ENCODE results near the gene POU3F2.
A peak's percentile ranks its signal among the peaks of the same experiment; 100 is the strongest.

The POU3F2 gene

GRCh38 chr6:98834060-98835031 is at the start of gene POU3F2:
TSS of gene POU3F2 (plus strand) at chr6:98834574. CDS start at chr6:98834874, 300 bp downstream.
- no peak within 1 kb of the TSS for H3K27ac ChIP-seq
- DNase-seq (ENCODE audit: low read depth, low spot score), result peak; percentile 5

GRCh38 chr6:98787435-98787834 is 46.9 kb upstream of the POU3F2 start:
- DNase-seq (ENCODE audit: low read depth, low spot score), result no peak
- H3K27ac ChIP-seq, result no peak overlapping the region

DNA sequence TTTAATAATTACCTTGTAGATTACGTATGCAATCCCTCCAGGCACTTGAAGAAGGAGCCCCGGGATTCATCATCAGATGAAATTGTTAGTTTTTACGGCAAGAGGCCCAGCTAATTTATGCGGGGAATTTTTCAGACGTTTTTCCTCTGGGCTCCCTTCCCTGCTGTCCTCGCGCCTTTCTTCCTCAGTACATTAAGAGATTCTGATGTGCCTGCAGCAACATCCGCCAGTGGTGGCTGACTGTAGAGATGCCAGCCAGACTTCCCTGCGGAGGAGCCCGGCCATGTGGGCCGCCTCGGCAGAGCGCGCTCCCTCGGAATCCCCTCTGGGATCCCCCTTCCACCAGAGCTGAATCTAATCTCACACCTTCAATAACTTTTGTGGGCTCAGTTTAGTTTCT is 46.4 kb upstream of the POU3F2 start:
- no peak for DNase-seq (ENCODE audit: low read depth, low spot score)
- H3K27ac ChIP-seq, result no peak overlapping the region

GRCh38 chr6:98794307-98794842 is 40.0 kb upstream of the POU3F2 start:
- DNase-seq (ENCODE audit: low read depth, low spot score), result no peak
- H3K27ac ChIP-seq, result no peak overlapping the region

DNA sequence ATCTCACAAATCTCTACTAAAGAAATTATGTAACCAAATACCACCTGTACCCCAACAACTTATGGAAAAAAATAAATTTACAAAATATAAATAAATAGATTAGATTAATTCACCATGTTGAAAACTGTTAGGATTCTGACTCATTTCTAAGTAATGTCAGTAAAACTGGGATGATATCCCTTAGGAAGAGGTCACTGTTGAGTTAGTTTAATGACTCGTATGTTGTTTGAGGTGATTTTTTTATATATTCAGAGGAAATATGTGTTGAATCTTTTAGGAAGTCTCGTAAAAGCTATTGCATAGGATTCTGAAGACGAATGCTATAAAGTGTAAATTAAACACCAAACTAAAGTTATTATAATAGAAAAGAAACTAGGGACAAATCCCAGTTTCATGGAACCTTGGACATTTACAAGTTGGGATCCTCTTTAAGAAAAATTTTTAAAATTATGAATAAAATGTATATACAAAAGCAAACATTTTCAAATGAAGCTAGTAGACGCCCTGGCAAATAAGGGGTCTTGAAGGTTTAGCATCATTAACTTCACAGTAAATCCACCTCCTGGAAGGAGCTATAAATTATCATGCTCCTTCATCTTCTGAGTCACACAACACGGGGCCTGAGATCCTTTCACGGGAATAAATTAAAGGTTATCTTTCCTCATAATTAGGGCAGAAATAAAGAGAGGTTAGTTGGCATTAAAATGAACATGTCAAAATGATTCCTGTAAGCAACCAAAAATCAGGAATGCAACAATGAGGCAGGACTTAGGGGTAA is 37.0 kb upstream of the POU3F2 start:
- DNase-seq (ENCODE audit: low read depth, low spot score), result no peak
- H3K27ac ChIP-seq, result no peak overlapping the region

GRCh38 chr6:98800866-98801265 is 33.5 kb upstream of the POU3F2 start:
- no peak for DNase-seq (ENCODE audit: low read depth, low spot score)
- H3K27ac ChIP-seq, result no peak overlapping the region

DNA sequence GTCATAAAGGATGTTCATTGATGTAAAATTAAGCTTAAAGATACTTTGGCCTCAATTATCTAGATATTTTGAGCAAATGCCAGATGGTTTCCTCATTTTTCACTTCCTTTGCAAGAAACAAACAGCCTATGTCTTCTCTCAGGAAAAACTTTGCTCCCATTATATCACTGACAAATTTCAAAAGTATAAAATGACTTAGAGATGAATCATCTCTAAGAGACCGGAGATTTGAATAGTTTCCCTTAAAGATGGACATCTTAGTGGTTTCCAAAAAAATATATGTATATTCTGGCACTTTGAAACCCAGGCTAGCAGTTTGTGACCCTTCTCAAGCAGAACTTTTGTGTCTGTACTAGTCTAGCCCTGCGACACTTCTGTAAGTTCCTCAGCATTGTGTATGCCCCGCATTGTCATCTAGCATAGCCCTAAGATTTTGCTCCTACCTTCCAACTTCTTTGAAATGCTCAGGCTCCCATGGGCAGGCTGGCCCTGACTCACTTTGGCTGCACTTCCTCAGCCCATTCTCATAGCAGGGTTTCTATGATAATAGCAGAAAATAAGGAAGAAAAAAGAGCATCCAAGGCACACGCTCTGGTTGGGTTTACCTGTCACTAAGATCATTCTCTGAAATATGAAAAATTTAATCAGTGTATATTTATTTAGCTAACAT is 25.7 kb upstream of the POU3F2 start:
- no peak for DNase-seq (ENCODE audit: low read depth, low spot score)
- no peak overlapping the region for H3K27ac ChIP-seq

GRCh38 chr6:98812220-98812619 is 22.2 kb upstream of the POU3F2 start:
- H3K27ac ChIP-seq, result no peak overlapping the region
- DNase-seq (ENCODE audit: low read depth, low spot score), result no peak

DNA sequence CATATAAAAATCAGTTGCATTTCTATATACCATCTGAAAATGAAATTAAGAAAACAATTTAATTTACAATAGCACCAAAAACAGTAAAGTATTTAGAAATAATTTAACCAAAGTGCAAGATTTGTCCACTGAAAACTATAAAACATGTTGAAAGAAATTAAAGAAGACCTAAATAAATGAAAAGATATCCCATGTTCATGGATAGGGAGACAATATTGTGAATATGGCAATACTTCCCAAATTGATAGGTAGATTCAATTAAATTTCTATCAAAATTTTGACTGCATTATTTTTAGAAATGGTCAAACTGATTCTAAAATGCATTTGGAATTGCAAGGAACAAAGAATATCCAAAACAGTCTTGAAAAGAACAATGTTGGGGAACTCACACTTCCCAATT is 17.6 kb upstream of the POU3F2 start:
- no peak overlapping the region for H3K27ac ChIP-seq
- DNase-seq (ENCODE audit: low read depth, low spot score), result no peak

- H3K27ac ChIP-seq, result no peak overlapping the region
- no peak for DNase-seq (ENCODE audit: low read depth, low spot score)
These were observed 12.5 kb upstream of the POU3F2 start for GRCh38 chr6:98821756-98822405.

- no peak for DNase-seq (ENCODE audit: low read depth, low spot score)
These were observed 10.8 kb upstream of the POU3F2 start for GRCh38 chr6:98823428-98824161.

DNA sequence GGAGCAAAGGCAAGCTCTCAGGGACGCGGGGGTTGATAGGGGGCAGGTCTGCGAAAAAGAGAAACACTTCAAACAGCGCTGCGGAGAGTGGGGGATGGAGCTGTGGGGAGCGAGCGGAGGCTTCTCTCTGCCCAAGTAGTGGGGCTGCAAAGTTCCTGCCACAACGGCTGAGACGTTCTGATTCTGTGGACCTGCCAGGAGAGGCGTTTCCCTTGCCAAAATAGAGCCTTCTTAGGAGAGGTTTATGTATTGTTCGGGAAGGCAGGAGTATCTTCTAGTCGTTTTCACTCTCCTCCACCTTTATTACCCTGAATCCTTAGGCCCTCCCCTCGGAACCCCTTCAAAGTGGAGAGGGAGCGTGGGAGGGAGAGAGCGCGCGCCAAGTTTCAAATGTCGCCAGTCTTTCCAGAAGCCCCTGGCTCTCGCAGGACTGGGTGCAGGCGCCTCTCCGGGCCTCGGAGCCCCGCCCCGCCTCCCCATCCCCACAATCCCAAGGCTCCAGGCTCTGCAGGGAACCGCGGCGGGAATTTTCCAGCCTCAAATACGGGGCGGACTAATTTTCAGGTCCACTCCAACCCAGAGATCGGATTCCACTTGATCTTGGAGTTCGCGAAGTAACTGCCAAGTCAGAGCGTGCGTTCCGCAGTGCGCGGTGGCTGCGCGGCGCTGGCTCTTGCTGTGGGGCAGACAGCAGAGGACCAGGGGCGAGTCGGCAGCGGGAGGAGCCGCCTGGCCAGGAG is 10.0 kb upstream of the POU3F2 start:
- H3K27ac ChIP-seq, result no peak overlapping the region
- DNase-seq (ENCODE audit: low read depth, low spot score), result no peak

More at GRCh38 chr6:98823428-98824161, 10.8 kb upstream of the POU3F2 start:
- H3K27ac ChIP-seq, result no peak overlapping the region

GRCh38 chr6:98824902-98825599 is 9.3 kb upstream of the POU3F2 start:
- no peak for DNase-seq (ENCODE audit: low read depth, low spot score)

DNA sequence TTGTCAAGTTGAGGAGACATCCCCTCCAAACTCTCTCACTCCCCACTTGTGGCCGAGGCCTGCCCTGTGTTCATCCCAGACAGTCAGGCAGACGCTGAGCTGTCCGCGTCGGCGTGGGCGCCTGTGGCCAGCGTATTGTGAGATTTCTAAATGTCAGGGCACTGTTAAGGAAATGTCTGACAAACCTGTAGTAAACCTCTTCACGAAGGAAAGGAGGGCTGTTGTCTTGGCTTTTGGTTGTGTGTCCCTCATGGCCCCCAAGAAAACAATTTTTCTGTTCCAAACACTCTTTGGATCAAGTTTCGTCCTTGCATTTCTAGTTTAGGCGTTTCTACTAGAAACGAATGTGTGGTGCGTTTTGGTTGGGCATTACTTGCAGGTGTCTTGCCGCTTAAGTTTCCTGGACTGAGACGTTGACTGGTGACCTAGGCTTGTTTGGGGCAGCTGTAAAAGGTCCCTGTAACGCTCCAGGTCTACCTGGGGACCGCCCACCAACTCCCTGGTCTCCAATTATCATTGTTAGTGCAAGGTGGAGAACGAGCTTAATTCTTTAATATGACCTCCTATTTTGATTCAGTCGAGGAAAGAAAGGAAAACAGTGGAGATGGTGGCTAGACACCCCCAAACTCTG is 8.7 kb upstream of the POU3F2 start:
- DNase-seq (ENCODE audit: low read depth, low spot score), result no peak
- no peak overlapping the region for H3K27ac ChIP-seq

More at GRCh38 chr6:98824902-98825599, 9.3 kb upstream of the POU3F2 start:
- no peak overlapping the region for H3K27ac ChIP-seq

GRCh38 chr6:98827295-98828159 is 6.8 kb upstream of the POU3F2 start:
- H3K27ac ChIP-seq, result no peak overlapping the region
- no peak for DNase-seq (ENCODE audit: low read depth, low spot score)

DNA sequence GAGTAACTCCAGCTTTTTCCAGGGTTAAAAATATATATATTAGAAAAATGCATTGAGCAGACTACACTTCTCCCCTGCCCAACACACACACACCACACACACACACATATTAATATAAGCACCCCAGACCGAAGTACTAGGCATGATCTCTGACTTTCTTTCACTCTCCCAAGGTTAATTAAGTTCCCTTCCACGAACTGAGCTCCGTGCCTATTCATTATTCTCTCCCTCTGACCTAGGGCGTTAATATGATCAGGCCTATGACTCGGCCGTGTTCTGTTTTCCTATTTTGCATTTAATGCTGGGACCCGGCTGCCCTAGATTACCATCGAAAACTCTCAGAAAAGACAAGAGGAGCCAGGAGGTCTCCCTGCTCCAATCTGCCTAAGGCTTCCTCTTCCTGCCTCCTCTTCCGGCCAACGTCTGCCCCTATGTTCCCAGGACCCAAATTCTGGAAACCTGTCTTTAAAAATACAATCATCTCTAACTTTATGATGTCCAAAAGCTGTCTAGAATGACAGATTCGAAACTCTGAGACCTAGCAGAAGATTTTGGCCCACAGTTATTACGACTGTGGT is 6.1 kb upstream of the POU3F2 start:
- H3K27ac ChIP-seq, result no peak overlapping the region
- DNase-seq (ENCODE audit: low read depth, low spot score), result no peak

Measured in epithelial cell of prostate (primary cell).